ENCODE results near the gene FAM199X.
"Not testable (repeated sequence)": the region's sequence is repeated elsewhere in the genome, so short reads cannot be mapped to it uniquely, and the experiment has no call there.

FAM199X gene

DNA sequence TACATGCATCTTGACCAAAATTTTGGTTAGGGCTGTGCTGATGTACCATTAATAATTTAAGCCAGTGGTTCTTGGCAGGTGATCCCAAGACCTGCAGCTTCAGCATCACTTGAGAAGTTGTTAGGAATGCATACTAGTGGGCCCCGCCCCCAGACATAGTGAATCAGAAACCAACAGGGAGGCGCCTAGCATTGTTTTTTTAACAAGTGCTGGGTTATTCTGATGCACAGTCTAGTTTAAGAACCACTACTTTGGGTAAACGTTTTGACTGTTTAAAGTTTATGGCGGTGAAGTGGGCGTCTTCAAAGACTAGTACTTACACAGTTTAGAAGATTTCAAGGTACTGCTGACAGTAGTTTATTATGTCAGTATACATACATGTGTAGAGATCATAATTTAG lies 23.6 kb downstream of the FAM199X start:
- DNase-seq (ENCODE audit: low read depth in 2 of 2) = no peak

DNA sequence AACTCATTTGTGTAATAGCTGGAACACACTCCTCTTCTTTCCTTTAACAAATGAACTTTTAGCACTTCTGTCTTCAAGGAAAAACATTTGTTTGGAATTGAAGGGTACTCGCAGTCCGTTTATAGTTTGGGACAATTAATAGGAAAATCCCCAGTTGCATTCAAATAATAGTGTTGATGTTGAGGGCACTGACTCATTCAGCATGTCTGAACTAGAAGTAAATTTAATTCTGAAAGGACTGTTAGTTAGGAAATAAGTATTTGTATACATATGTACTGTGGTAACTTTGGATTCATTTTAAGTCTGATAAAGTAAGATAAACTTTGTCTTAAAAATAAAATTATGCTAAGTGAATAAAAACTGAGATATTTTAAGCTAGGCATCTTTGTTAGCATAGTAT lies 27.2 kb downstream of the FAM199X start:
- DNase-seq (ENCODE audit: low read depth in 2 of 2) = no peak

DNA sequence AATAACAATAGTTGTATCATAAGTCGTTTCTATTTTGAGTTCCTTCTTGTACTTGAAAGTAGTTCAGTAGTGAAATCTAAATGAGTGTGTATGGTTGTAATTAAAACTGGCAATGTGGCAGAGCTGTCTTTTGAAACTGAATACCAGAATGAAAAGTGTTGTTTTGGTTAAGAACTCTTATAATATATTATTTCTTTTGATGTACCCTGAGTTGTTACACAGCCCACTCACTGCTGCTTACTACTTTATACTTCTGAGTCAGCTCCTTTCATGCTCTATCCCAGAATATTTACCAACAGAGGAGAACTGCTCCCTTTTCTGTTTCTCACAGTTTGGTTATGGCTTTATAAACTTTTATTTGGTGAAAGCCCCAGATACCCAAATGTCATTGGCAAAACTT lies 28.8 kb downstream of the FAM199X start:
- no peak for DNase-seq (ENCODE audit: low read depth in 2 of 2)

DNA sequence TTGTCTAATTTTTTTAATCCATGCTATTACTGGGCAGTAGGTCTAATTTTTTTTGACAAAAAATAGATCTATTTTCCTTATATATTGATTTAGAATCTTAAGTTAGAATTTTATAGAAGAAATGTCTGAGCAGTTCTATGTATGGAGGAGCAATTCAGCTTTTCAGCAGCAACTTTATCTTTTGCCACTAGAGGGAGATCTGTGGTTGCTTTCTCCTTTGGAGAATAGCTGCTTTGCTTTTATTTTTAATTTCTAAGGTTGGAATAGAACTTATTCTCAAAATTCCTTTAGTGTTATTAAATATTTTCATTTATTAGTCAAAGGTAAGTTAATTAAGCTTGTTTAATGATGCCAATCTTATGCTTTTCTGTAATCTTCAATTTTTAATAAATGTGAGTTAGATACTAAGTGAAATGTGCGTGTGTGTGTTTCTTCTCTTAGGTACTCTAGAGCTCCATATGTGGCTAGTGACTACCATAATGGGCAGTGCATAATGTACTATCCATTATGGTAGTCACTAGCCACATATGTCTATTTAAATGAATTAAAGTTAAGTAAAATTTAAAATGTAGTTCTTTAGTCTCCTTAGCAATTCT lies 29.3 kb downstream of the FAM199X start:
- DNase-seq (ENCODE audit: low read depth in 2 of 2) = no peak

DNA sequence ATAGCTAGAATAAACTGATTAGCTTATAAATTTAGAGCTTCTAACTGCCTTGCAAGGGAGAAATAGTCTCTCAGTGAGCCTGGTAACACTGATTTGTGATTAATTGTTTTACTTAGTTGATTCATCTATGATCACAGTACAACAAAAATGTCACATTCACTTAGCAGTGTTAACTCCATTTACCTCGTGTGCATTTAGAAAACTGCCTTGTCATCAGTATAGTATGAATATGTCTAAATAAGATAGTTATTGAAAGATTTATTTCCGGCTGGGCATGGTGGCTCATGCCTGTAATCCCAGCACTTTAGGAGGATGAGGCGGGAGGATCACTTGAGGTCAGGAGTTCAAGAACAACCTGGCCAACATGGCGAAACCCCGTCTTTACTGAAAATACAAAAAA lies 39.3 kb downstream of the FAM199X start:
- no peak for DNase-seq (ENCODE audit: low read depth in 2 of 2)

DNA sequence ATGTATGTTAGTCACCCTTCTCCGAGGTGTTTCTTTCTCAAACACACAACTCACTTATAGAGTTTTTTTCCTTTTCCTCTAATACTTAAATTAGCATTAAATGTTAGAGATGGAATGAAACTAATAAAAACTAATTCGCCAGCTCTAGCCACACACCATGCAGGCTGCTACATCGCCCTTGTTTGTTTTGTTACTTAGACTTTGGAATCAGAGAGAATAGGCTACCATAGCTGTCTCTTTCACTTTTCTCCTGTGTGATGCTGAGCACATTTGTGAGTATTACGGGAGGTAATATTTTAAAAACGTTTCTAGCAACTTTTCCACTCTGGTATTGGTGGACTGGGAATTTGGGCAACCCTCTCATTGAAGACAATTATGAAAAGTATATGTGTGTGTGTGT lies 44.9 kb downstream of the FAM199X start:
- no peak for DNase-seq (ENCODE audit: low read depth in 2 of 2)

DNA sequence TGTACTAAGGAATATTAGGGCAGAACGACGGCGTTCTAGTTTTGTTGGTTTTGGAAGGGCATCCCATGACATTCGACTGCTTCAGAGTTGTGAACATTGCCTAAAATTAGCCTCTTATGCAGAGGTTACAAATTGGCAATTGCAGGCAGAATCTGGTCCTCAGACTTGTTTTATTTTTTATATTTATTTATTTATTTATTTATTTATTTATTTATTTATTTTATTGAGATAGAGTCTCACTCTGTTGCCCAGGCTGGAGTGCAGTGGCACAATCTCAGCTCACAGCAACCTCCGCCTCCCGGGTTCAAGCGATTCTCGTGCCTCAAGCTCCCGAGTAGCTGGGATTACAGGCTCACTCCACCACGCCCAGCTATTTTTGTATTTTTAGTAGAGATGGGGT lies 63.8 kb downstream of the FAM199X start:
- not testable (repeated sequence) for DNase-seq (ENCODE audit: low read depth in 2 of 2)

Measured in stimulated activated CD4-positive, alpha-beta T cell treated with anti-CD3 and anti-CD28 coated beads, Interleukin-1b, Interleukin-23, amount 100 ng/mL, for 4 hours (primary cell).